A549 (cell line): Measurements from ENCODE around the gene ARHGEF16. TPM values are rescaled to one million over a fixed set of nuclear protein-coding genes. Genes with fewer than 3 reads are reported as not detected.

ENCODE experiments used
- ATAC-seq, 2 experiments: fragments of 200-7000 bp in 1 of 2; fragments of >200 bp in 1 of 2; cut with Nextera tagmentation in 1 of 2; cut with Tn5 transposase in 1 of 2; 3 replicates each; pipeline versions ENCODE4 v1.8.0 to v1.9.1; 2018 to 2020; ENCODE audit warnings: mild to moderate bottlenecking in 1 of 2, moderate library complexity in 1 of 2
- CTCF ChIA-PET: fragments of 300-600 bp; sonication (Branson Sonifier 250); formaldehyde crosslinking; extraction: SDS; loops from one replicate; lab custom pipeline; 2021; ENCODE audit warnings: antibody characterized with exemption, inconsistent platforms; lab: Yijun Ruan, JAX
- POLR2A ChIA-PET: fragments of 350-600 bp; formaldehyde crosslinking; extraction: SDS; loops from one replicate; lab custom pipeline; 2021; ENCODE audit warnings: antibody characterized with exemption, inconsistent platforms; lab: Yijun Ruan, JAX
- DNase-seq, 2 experiments: peaks; one replicate each; pipeline versions ENCODE4 v3.0.0 to v3.0.0-alpha.2; 2011 to 2016; ENCODE audit warnings: low read depth in 1 of 2, low spot score in 1 of 2
- FAIRE-seq: peaks from 2 replicates; lab custom pipeline; 2011; peaks lifted over from hg19 to GRCh38; lab: Jason Lieb, UNC
- H3K27ac ChIP-seq, 2 experiments: fragments of >200 bp; sonication (Bioruptor Twin); formaldehyde crosslinking; 3 replicates each; pipeline ENCODE4 v1.5.1; 2016 to 2017
- H3K4me1 ChIP-seq: fragments of >200 bp; sonication (Bioruptor Twin); formaldehyde crosslinking; 3 replicates; pipeline ENCODE4 v1.6.1; 2016
- H3K4me2 ChIP-seq: fragments of >200 bp; sonication (Bioruptor Twin); formaldehyde crosslinking; 3 replicates; pipeline ENCODE4 v1.6.1; 2016
- H3K4me3 ChIP-seq: fragments of >200 bp; sonication (Bioruptor Twin); formaldehyde crosslinking; 3 replicates; pipeline ENCODE4 v1.5.1; 2016
- H3K9me3 ChIP-seq: fragments of >200 bp; sonication (Bioruptor Twin); formaldehyde crosslinking; 3 replicates; pipeline ENCODE4 v1.6.1; 2016
- ATOH8 ChIP-seq: fragments of 250-450 bp; sonication (Bioruptor Pico); IDR thresholded peaks from 2 replicates; pipeline ENCODE4 v1.5.0; 2020; ENCODE audit warnings: low read depth, mild to moderate bottlenecking, moderate library complexity
- BCL3 ChIP-seq: fragments of >200 bp; sonication (Bioruptor Twin); formaldehyde crosslinking; IDR thresholded peaks from 3 replicates; pipeline ENCODE4 v1.6.1; 2016
- CEBPB ChIP-seq, 2 experiments: fragments of >200 bp in 1 of 2; sonication (Bioruptor Twin) in 1 of 2; formaldehyde crosslinking in 1 of 2; IDR thresholded peaks; 2 replicates each; pipeline ENCODE4 v1.6.1; 2012 to 2016
- EHF ChIP-seq: fragments of 250-450 bp; sonication (Bioruptor Pico); IDR thresholded peaks from 2 replicates; pipeline ENCODE4 v1.5.0; 2020; ENCODE audit warnings: mild to moderate bottlenecking
- FOSB ChIP-seq: fragments of 250-450 bp; sonication (Bioruptor Pico); IDR thresholded peaks from 2 replicates; pipeline ENCODE4 v1.5.0; 2020; ENCODE audit warnings: mild to moderate bottlenecking, moderate library complexity
- FOXS1 ChIP-seq: fragments of 250-450 bp; sonication (Bioruptor Pico); IDR thresholded peaks from 2 replicates; pipeline ENCODE4 v1.5.0; 2020; ENCODE audit warnings: mild to moderate bottlenecking, moderate library complexity
- HOXB13 ChIP-seq: fragments of 250-450 bp; sonication (Bioruptor Pico); IDR thresholded peaks from 2 replicates; pipeline ENCODE4 v1.5.0; 2020; ENCODE audit warnings: low read depth, mild to moderate bottlenecking, moderate library complexity
- KDM1A ChIP-seq: fragments of 200-600 bp; sonication (generic); IDR thresholded peaks from 2 replicates; pipeline ENCODE4 v1.6.1; 2016; ENCODE audit warnings: low read depth, mild to moderate bottlenecking
- KDM5A ChIP-seq: fragments of 200-600 bp; sonication (generic); IDR thresholded peaks from 2 replicates; pipeline ENCODE4 v1.6.1; 2016; ENCODE audit warnings: antibody characterized with exemption, mild to moderate bottlenecking
- MAX ChIP-seq: IDR thresholded peaks from 2 replicates; pipeline ENCODE4 v1.6.1; 2012
- NPAS2 ChIP-seq: fragments of 250-450 bp; sonication (Bioruptor Pico); IDR thresholded peaks from 2 replicates; pipeline ENCODE4 v1.8.0; 2022; ENCODE audit warnings: mild to moderate bottlenecking, moderate library complexity, borderline replicate concordance
- PHF8 ChIP-seq: fragments of 200-600 bp; sonication (generic); IDR thresholded peaks from 2 replicates; pipeline ENCODE4 v1.6.1; 2016; ENCODE audit warnings: low read depth, mild to moderate bottlenecking, antibody characterized with exemption, moderate library complexity, borderline replicate concordance
- RARB ChIP-seq: fragments of 250-450 bp; sonication (Bioruptor Pico); IDR thresholded peaks from 2 replicates; pipeline ENCODE4 v1.8.0; 2021; ENCODE audit warnings: mild to moderate bottlenecking, moderate library complexity
- RNF2 ChIP-seq: fragments of 200-600 bp; sonication (generic); IDR thresholded peaks from 2 replicates; pipeline ENCODE4 v1.6.1; 2016; ENCODE audit warnings: low read depth, mild to moderate bottlenecking, antibody characterized with exemption, moderate library complexity, borderline replicate concordance
- SMC3 ChIP-seq: fragments of >200 bp; sonication (Bioruptor Twin); formaldehyde crosslinking; IDR thresholded peaks from 3 replicates; pipeline ENCODE4 v1.6.1; 2018; ENCODE audit warnings: inconsistent platforms
- ZC3H11A ChIP-seq: fragments of 450-650 bp; IDR thresholded peaks from 2 replicates; pipeline ENCODE4 v1.6.1; 2014; ENCODE audit warnings: antibody characterized with exemption, mild to moderate bottlenecking
- WGBS: methylation state at CpG from one replicate; pipeline ENCODE4 v1.1.6; 2017; ENCODE audit errors: missing lambda C conversion rate; 5-methylcytosine and 5-hydroxymethylcytosine counted together
- polyA plus RNA-seq, 4 experiments: library from polyadenylated mRNA; depleted of rRNA in 3 of 4; stranded (reverse); fragments of >200 nt; fragmentation: RNase III in 1 of 4; extraction: RNeasy Plus Mini Kit Qiagen cat#74134 plus additional on column Dnase treatment in 1 of 4; gene quantifications; 2 replicates in 3 of 4; 3 replicates in 1 of 4; pipeline ENCODE4 v1.2.3, GENCODE V29; 2011 to 2017
- TF ChIP-seq, protein P1 (sequence below): fragments of 150-350 bp; IDR thresholded peaks from 2 replicates; pipeline ENCODE4 v1.6.1; 2014; ENCODE audit warnings: low read depth, mild to moderate bottlenecking, low read length

The ARHGEF16 gene
- polyA plus RNA-seq, 2 of the 4 experiments (the other 2 are of a cell fraction) = 1.4 to 3.2 TPM

DNA sequence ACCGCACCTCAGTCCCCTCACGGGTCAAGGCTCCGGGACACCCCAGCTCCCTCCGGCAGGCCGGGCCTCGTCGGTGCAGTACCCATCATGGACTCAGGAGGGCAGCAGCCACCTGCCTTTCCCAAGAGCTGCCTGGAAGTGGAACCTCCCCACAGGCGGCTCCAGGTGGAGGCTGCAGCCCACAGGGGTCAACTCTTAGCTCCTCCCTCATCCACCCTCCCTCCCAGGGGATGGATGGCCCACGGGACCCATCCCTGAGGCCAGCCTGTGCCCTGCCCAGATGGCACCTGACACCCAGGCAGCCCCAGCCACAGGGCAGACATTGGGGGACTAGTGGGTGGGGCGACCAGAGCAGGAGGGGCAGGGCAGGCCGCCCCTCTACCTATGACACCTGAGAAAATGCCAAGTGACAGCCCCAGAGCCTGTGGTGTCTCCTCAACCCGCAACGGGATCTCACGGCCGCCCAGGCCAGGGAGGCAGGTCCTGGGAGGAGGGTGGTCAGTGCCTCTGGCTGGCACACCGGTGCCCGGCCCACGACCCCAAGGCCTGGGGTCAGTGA, 1.2 kb upstream of the ARHGEF16 start (continued):
- no peak for TF ChIP-seq BCL3
- TF ChIP-seq SMC3 = peak; percentile 49

DNA sequence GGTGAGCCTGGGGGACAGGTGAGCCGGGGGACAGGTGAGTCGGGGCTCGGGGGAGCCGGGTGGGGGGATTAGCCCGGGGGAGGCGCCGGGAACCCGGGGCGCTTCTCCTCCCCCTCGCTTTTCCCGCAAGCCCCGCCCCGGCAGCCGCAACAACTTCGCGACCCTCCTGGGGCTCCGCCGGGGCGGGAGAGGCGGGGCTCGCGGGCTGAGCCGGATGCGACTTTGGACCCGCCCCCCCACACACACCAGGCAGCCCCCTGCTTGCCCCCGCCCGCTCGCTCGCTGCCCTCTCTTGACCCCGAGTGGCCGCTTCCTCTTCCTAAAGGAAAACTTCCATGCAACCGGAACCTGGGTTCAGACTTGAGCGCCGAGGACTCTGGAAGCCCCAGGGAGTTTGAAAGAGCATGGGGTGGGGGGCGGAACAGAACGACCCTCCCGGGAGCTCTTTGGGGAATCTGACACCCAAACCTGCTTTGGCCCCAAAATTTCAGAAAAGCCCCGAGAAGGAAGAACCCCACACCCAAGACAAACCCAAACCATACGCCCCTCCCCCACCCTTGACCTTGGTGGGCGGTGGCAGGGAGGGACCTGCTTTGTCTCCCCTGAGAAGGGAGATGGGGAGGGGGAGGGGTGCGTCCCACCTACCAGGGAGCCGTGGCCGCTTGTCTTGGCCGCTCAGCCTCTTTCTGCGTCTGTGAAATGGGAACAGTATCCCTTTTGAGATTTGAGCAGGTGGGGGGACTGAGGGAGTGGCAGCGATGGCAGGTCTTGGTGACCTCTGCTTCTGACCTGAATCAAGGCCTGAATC, 550 bp downstream of the ARHGEF16 start:
- peak overlapping the region; percentile 67 to 92 for H3K27ac ChIP-seq

DNA sequence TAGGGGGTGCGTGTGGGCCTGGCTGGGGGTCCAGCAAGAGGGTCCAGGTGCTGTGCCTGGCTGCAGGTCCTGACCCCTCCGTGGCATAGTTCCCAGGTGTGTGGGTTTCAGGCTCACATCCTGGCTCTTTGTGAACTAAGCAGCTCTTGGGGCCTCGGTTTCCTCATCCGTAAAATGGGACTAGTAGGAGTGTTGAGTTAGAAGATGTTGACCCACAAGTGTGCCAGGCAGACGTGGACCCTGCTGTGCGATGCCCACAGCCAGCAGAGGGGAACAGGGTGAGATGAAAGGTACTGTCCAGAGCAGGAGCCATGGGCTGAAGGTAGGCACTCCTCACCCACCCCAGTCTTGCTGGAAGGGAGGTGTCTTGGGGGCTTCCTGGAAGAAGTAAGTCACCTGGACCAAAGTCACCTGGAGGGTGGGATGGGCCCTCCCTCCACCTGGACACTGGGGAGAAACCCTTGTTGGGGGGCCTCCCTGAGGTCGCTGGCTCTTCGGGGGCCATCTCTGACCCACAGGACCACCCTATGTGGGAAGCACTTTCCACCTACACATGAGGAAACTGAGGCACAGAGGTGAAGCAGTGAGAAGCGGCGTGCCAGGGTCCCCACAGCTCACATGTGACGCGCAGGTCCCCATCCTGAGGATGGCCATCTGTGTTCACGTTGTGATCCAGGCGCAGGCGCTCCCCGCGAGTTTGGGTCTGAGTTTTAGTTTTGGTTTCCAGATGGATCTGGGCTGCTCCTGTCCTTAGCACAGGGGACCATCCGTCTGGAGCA, 1.4 kb downstream of the ARHGEF16 start:
- POLR2A ChIA-PET = interaction anchor here (1.2 kb wide), 1 partner anchor 16 kb away, joined by 3 read pairs; no protein-coding TSS in a partner anchor
- ATAC-seq (no peak), DNase-seq (no peak), FAIRE-seq (no peak)
- Histone ChIP-seq H3K4me2 (no peak overlapping the region), H3K4me3 (no peak overlapping the region), H3K4me1 (peaks cover 12% of the 10 kb centered on the region; the same call in 1 of the 3 replicates), H3K27ac (peak overlapping the region in 1 of 2 experiments; percentile 92; a peak in 3 of 6 replicates), H3K9me3 (no peaks in the 10 kb centered on the region)
- CTCF ChIA-PET = interaction anchor here (1.2 to 3.9 kb wide), 3 partner anchors 14 to 163 kb away, joined by 4 to 69 read pairs (median 4); no protein-coding TSS in a partner anchor
- TF ChIP-seq FOSB (CRISPR knock-in tag) (no peak), CEBPB (IDR thresholded peaks at IDR 0.05) (no peak), NPAS2 (CRISPR knock-in tag) (no peak), ATOH8 (CRISPR knock-in tag) (no peak), RNF2 (no peak), ZC3H11A (no peak), KDM1A (no peak)
- 95% methylated on average over 15 of the region's 18 CpGs for WGBS

More for the DNA sequence above, 550 bp downstream of the ARHGEF16 start:
- peak overlapping the region; percentile 86 for H3K4me2 ChIP-seq
- DNase-seq (no peak), ATAC-seq (peak in 1 of 2 experiments; percentile 8; a peak in 2 of 6 replicates), FAIRE-seq (no peak)
- ChIA-PET POLR2A (no interaction called here), CTCF (interaction anchor here (0.5 to 3.9 kb wide), 4 partner anchors 13 to 164 kb away, joined by 3 to 69 read pairs (median 4); no protein-coding TSS in a partner anchor)
- peak overlapping the region; percentile 58 for H3K4me3 ChIP-seq
- TF ChIP-seq MAX (no peak), RARB (CRISPR knock-in tag) (no peak), FOXS1 (CRISPR knock-in tag) (no peak), KDM5A (no peak), FOSB (CRISPR knock-in tag) (no peak), HOXB13 (CRISPR knock-in tag) (no peak), PHF8 (no peak), EHF (CRISPR knock-in tag) (no peak), RNF2 (no peak)
- TF ChIP-seq, protein P1, sequence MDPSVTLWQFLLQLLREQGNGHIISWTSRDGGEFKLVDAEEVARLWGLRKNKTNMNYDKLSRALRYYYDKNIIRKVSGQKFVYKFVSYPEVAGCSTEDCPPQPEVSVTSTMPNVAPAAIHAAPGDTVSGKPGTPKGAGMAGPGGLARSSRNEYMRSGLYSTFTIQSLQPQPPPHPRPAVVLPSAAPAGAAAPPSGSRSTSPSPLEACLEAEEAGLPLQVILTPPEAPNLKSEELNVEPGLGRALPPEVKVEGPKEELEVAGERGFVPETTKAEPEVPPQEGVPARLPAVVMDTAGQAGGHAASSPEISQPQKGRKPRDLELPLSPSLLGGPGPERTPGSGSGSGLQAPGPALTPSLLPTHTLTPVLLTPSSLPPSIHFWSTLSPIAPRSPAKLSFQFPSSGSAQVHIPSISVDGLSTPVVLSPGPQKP = no peak
- H3K9me3 ChIP-seq = no peaks in the 10 kb centered on the region
- H3K4me1 ChIP-seq = peaks cover 9% of the 10 kb centered on the region; the same call in 1 of the 3 replicates
- 10% methylated on average over 2 of the region's 46 CpGs for WGBS
